Trophoblast cell (in vitro differentiated cells and primary cell): ENCODE measurements around the gene VEPH1.

Experiments used
- DNase-seq, 2 donors: peaks; one replicate each; pipeline ENCODE4 v3.0.0-alpha.2; 2016
- H2AFZ ChIP-seq: 2 replicates; pipeline ENCODE4 v1.6.1; 2013; ENCODE audit warnings: low read length, moderate library complexity, mild to moderate bottlenecking; ENCODE audit not compliant: insufficient read depth, poor library complexity
- H2AK5ac ChIP-seq: 2 replicates; pipeline ENCODE4 v1.6.1; 2013; ENCODE audit warnings: mild to moderate bottlenecking, low read length
- H2BK120ac ChIP-seq: 2 replicates; pipeline ENCODE4 v1.6.1; 2013; ENCODE audit warnings: low read length, mild to moderate bottlenecking, moderate library complexity; ENCODE audit not compliant: insufficient read depth, poor library complexity
- H2BK12ac ChIP-seq: 2 replicates; pipeline ENCODE4 v1.6.1; 2013; ENCODE audit warnings: mild to moderate bottlenecking, low read length, moderate library complexity
- H2BK5ac ChIP-seq: 2 replicates; pipeline ENCODE4 v1.6.1; 2013; ENCODE audit warnings: low read length, low read depth, moderate library complexity, mild to moderate bottlenecking; ENCODE audit not compliant: poor library complexity
- H3K14ac ChIP-seq: 2 replicates; pipeline ENCODE4 v1.6.1; 2013; ENCODE audit warnings: mild to moderate bottlenecking, low read length
- H3K18ac ChIP-seq: 2 replicates; pipeline ENCODE4 v1.6.1; 2013; ENCODE audit warnings: mild to moderate bottlenecking, low read length
- H3K23ac ChIP-seq: 2 replicates; pipeline ENCODE4 v1.6.1; 2013; ENCODE audit warnings: low read length
- H3K27ac ChIP-seq: 2 replicates; pipeline ENCODE4 v1.5.1; 2013; ENCODE audit warnings: low read depth, mild to moderate bottlenecking, inconsistent platforms, low read length, moderate library complexity
- H3K27me3 ChIP-seq: 2 replicates; pipeline ENCODE4 v1.6.1; 2013; ENCODE audit warnings: inconsistent platforms, mild to moderate bottlenecking, low read length, moderate library complexity; ENCODE audit not compliant: insufficient read depth
- H3K36me3 ChIP-seq, 2 experiments: 1 replicate in 1 of 2; 2 replicates in 1 of 2; pipeline ENCODE4 v1.6.1; 2013; ENCODE audit warnings: low read length in 2 of 2, mild to moderate bottlenecking in 2 of 2, moderate library complexity in 1 of 2; ENCODE audit not compliant: insufficient read depth in 2 of 2, control insufficient read depth in 1 of 2
- H3K4ac ChIP-seq: 2 replicates; pipeline ENCODE4 v1.6.1; 2013; ENCODE audit warnings: low read depth, mild to moderate bottlenecking, low read length, moderate library complexity
- H3K4me1 ChIP-seq, 2 experiments: 1 replicate in 1 of 2; 2 replicates in 1 of 2; pipeline ENCODE4 v1.6.1; 2013; ENCODE audit warnings: low read length in 2 of 2, mild to moderate bottlenecking in 2 of 2, moderate library complexity in 1 of 2; ENCODE audit not compliant: insufficient read depth in 2 of 2, control insufficient read depth in 1 of 2
- H3K4me2 ChIP-seq: 2 replicates; pipeline ENCODE4 v1.6.1; 2013; ENCODE audit warnings: inconsistent platforms, mild to moderate bottlenecking, low read length, moderate library complexity
- H3K4me3 ChIP-seq: 2 replicates; pipeline ENCODE4 v1.5.1; 2013; ENCODE audit warnings: mild to moderate bottlenecking, low read depth, low read length, inconsistent platforms
- H3K79me1 ChIP-seq: one replicate; pipeline ENCODE4 v1.6.1; 2013; ENCODE audit warnings: low read length
- H3K79me2 ChIP-seq: 2 replicates; pipeline ENCODE4 v1.6.1; 2013; ENCODE audit warnings: low read length, mild to moderate bottlenecking; ENCODE audit not compliant: control insufficient read depth, insufficient read depth, poor library complexity
- H3K9ac ChIP-seq: 2 replicates; pipeline ENCODE4 v1.6.1; 2013; ENCODE audit warnings: mild to moderate bottlenecking, low read length
- H3K9me3 ChIP-seq: 2 replicates; pipeline ENCODE4 v1.6.1; 2013; ENCODE audit warnings: low read depth, mild to moderate bottlenecking, control low read depth, inconsistent platforms, low read length; ENCODE audit not compliant: insufficient read depth
- H4K12ac ChIP-seq: 2 replicates; pipeline ENCODE4 v1.6.1; 2013; ENCODE audit warnings: low read depth, mild to moderate bottlenecking, low read length, moderate library complexity
- H4K8ac ChIP-seq: 2 replicates; pipeline ENCODE4 v1.6.1; 2013; ENCODE audit warnings: low read depth, mild to moderate bottlenecking, low read length, moderate library complexity
- H4K91ac ChIP-seq: one replicate; pipeline ENCODE4 v1.6.1; 2013; ENCODE audit warnings: low read depth, mild to moderate bottlenecking, low read length, moderate library complexity
- WGBS: extraction: QIAGEN DNeasy Blood & Tissue Kit; methylation state at CpG from one replicate; pipeline ENCODE4 v1.1.7; 2013; ENCODE audit warnings: missing lambda C conversion rate; ENCODE audit not compliant: insufficient read length, insufficient coverage; ENCODE audit errors: extremely low coverage; 5-methylcytosine and 5-hydroxymethylcytosine counted together

Gene VEPH1

DNA sequence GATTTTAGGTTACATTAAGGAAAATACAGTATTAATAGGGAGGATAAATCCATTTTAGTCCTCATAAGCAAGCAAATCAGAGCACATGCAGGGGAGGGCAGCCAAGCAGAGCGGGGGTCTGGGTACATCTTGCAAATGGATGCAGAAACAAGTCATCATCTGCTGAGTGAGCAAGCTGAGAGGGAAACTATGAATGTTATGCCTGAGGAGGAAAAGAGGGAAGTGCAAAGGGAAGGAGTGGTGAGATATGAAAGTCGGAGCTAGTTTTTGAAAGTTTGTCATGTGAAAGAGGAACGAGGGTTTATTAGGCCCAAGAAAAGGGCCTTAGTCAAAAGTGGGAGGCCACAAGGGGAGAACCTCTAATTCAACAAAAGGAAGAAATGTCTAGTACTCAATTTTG, 51.1 kb downstream of the VEPH1 start:
- DNase-seq, result no peak
- Histone ChIP-seq H2AK5ac (no peak overlapping the region), H3K4me1 (no peaks in the 10 kb centered on the region), H3K4me2 (no peak overlapping the region), H3K23ac (no peak overlapping the region), H3K14ac (no peak overlapping the region), H3K4me3 (no peak overlapping the region), H3K27ac (no peak overlapping the region), H3K9ac (no peak overlapping the region), H3K4ac (no peak overlapping the region), H4K12ac (no peak overlapping the region), H4K91ac (no peak overlapping the region), H4K8ac (no peak overlapping the region), H2BK120ac (no peak overlapping the region), H2BK12ac (no peak overlapping the region), H2AFZ (no peak overlapping the region), H2BK5ac (no peak overlapping the region), H3K36me3 (no peaks in the 10 kb centered on the region), H3K9me3 (no peaks in the 10 kb centered on the region), H3K27me3 (no peaks in the 10 kb centered on the region), H3K79me1 (no peaks in the 10 kb centered on the region), H3K18ac (no peak overlapping the region), H3K79me2 (no peaks in the 10 kb centered on the region)
- WGBS, result no CpG with 5 or more reads among the region's 3 CpGs

GRCh38 chr3:157447026-157447694, 56.1 kb downstream of the VEPH1 start:
- no peak overlapping the region for H3K4me2 ChIP-seq
- H4K8ac ChIP-seq, result no peak overlapping the region
- H3K36me3 ChIP-seq, result no peaks in the 10 kb centered on the region
- H3K4ac ChIP-seq, result no peak overlapping the region
- H3K18ac ChIP-seq, result no peak overlapping the region
- H3K79me2 ChIP-seq, result no peaks in the 10 kb centered on the region
- no peak overlapping the region for H2BK5ac ChIP-seq
- H4K12ac ChIP-seq, result no peak overlapping the region
- no CpG with 5 or more reads among the region's 3 CpGs for WGBS
- no peak overlapping the region for H3K23ac ChIP-seq
- H3K4me1 ChIP-seq, result no peaks in the 10 kb centered on the region
- H4K91ac ChIP-seq, result no peak overlapping the region
- H3K27ac ChIP-seq, result no peak overlapping the region
- H2BK12ac ChIP-seq, result no peak overlapping the region
- no peaks in the 10 kb centered on the region for H3K27me3 ChIP-seq
- H3K14ac ChIP-seq, result no peak overlapping the region
- no peaks in the 10 kb centered on the region for H3K9me3 ChIP-seq
- H2AFZ ChIP-seq, result no peak overlapping the region
- H2BK120ac ChIP-seq, result no peak overlapping the region
- H2AK5ac ChIP-seq, result no peak overlapping the region
- H3K9ac ChIP-seq, result no peak overlapping the region
- DNase-seq, result peak in 1 of 2 donors; percentile 27
- no peak overlapping the region for H3K4me3 ChIP-seq
- no peaks in the 10 kb centered on the region for H3K79me1 ChIP-seq

DNA sequence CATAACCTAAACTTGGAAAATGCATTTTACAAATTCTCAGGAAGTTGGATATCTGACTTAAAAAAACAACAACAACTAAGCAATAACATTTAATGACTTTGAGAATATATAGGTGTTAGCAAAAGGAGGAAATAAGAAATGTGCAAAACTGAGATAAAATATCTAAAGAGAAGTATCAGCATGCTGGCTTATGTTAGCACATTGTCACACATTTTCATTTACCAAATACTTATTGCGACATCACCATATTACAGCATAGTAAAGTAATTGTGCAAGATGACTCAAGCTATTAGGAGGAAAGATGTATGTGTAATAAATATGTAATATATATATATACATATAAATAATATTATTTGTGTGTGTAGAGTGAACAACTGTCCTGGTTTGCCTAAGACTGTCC, 57.4 kb downstream of the VEPH1 start:
- no peak overlapping the region for H3K4ac ChIP-seq
- H2BK5ac ChIP-seq, result no peak overlapping the region
- H4K12ac ChIP-seq, result no peak overlapping the region
- H3K18ac ChIP-seq, result no peak overlapping the region
- no peaks in the 10 kb centered on the region for H3K36me3 ChIP-seq
- no peak overlapping the region for H3K9ac ChIP-seq
- H3K27ac ChIP-seq, result no peak overlapping the region
- no peak overlapping the region for H2BK120ac ChIP-seq
- H3K79me1 ChIP-seq, result no peaks in the 10 kb centered on the region
- DNase-seq, result peak; percentile 18 to 82
- H3K4me2 ChIP-seq, result no peak overlapping the region
- no CpG with 5 or more reads among the region's 1 CpG for WGBS
- no peak overlapping the region for H2AK5ac ChIP-seq
- H3K4me1 ChIP-seq, result no peaks in the 10 kb centered on the region
- H3K27me3 ChIP-seq, result no peaks in the 10 kb centered on the region
- H3K9me3 ChIP-seq, result no peaks in the 10 kb centered on the region
- H3K14ac ChIP-seq, result no peak overlapping the region
- no peak overlapping the region for H2BK12ac ChIP-seq
- H3K4me3 ChIP-seq, result no peak overlapping the region
- H3K79me2 ChIP-seq, result no peaks in the 10 kb centered on the region
- no peak overlapping the region for H3K23ac ChIP-seq
- no peak overlapping the region for H4K91ac ChIP-seq
- no peak overlapping the region for H4K8ac ChIP-seq
- no peak overlapping the region for H2AFZ ChIP-seq

DNA sequence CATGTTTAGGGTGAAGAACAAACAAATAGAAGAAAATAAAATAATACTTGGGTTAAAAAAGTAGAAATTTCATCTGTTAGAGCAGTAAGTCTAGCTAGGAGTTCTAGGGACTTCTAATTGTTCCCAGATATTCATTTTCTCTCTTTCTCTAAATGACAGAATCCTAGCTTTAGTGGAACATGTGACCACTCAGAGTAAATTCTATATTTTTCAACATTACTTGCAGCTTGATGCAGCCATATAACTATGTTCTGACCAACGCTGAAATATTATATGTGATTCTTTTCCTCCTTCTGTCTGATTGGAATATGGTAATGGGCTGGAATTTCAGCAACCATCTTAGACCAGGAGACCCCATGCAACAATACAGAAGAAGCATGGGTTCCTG, 58.4 kb downstream of the VEPH1 start:
- Histone ChIP-seq H3K4me2 (no peak overlapping the region), H3K27ac (no peak overlapping the region), H2AFZ (no peak overlapping the region), H3K27me3 (no peaks in the 10 kb centered on the region), H4K8ac (no peak overlapping the region), H3K9ac (no peak overlapping the region), H3K79me1 (no peaks in the 10 kb centered on the region), H2BK12ac (no peak overlapping the region), H2BK120ac (no peak overlapping the region), H3K14ac (no peak overlapping the region), H2AK5ac (no peak overlapping the region), H4K91ac (no peak overlapping the region), H3K18ac (no peak overlapping the region), H3K4ac (no peak overlapping the region), H4K12ac (no peak overlapping the region), H3K23ac (no peak overlapping the region), H2BK5ac (no peak overlapping the region), H3K36me3 (no peaks in the 10 kb centered on the region), H3K79me2 (no peaks in the 10 kb centered on the region), H3K9me3 (no peaks in the 10 kb centered on the region), H3K4me1 (no peaks in the 10 kb centered on the region), H3K4me3 (no peak overlapping the region)
- DNase-seq, result no peak
- no CpG with 5 or more reads among the region's 1 CpG for WGBS
